ENCODE measurements around the gene BBS9. TPM values are rescaled to one million over a fixed set of nuclear protein-coding genes. Genes with fewer than 3 reads are reported as not detected.

The BBS9 gene
- polyA plus RNA-seq, 1 donor from 2014 or later: 9.8 TPM

DNA sequence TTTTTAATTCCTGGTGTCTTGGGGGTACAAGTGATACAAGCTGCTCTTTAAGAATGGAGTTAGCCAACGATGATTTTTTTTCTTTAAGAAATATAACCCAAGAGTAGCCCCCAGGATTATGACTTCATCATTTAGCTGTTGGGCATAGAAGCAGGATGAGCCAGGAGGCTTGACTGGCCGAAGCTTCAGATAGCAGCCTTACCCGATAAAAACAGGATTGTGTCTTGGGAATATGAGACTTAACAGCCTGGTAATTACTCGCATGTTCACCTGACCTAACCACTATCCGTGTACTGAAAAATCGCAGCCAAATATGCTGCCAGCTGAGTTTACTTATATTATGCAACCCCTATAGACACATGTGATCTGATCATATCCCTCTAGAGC lies 430.0 kb downstream of the BBS9 start:
- H3K27ac ChIP-seq (ENCODE audit: low read length): no peak overlapping the region
- TF ChIP-seq, protein P1, sequence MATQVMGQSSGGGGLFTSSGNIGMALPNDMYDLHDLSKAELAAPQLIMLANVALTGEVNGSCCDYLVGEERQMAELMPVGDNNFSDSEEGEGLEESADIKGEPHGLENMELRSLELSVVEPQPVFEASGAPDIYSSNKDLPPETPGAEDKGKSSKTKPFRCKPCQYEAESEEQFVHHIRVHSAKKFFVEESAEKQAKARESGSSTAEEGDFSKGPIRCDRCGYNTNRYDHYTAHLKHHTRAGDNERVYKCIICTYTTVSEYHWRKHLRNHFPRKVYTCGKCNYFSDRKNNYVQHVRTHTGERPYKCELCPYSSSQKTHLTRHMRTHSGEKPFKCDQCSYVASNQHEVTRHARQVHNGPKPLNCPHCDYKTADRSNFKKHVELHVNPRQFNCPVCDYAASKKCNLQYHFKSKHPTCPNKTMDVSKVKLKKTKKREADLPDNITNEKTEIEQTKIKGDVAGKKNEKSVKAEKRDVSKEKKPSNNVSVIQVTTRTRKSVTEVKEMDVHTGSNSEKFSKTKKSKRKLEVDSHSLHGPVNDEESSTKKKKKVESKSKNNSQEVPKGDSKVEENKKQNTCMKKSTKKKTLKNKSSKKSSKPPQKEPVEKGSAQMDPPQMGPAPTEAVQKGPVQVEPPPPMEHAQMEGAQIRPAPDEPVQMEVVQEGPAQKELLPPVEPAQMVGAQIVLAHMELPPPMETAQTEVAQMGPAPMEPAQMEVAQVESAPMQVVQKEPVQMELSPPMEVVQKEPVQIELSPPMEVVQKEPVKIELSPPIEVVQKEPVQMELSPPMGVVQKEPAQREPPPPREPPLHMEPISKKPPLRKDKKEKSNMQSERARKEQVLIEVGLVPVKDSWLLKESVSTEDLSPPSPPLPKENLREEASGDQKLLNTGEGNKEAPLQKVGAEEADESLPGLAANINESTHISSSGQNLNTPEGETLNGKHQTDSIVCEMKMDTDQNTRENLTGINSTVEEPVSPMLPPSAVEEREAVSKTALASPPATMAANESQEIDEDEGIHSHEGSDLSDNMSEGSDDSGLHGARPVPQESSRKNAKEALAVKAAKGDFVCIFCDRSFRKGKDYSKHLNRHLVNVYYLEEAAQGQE (IDR thresholded peaks at IDR 0.05; ENCODE audit: borderline replicate concordance): no peak
- no peak for TF ChIP-seq CTCF (IDR thresholded peaks at IDR 0.05; ENCODE audit: poor library complexity, severe bottlenecking)
- no peak for TF ChIP-seq MXI1 (conservative IDR thresholded peaks at IDR 0.05; ENCODE audit: poor library complexity, severe bottlenecking)
- TF ChIP-seq POLR2AphosphoS5 (IDR thresholded peaks at IDR 0.05): no peak
- TF ChIP-seq RAD21 (conservative IDR thresholded peaks at IDR 0.05): no peak
- no peak for TF ChIP-seq EZH2 (IDR thresholded peaks at IDR 0.05; ENCODE audit: borderline replicate concordance, insufficient read depth, low read length, poor library complexity, severe bottlenecking)
- TF ChIP-seq TAF1 (IDR thresholded peaks at IDR 0.05; ENCODE audit: low read depth): no peak
- no peak for TF ChIP-seq EP300 (conservative IDR thresholded peaks at IDR 0.05; ENCODE audit: poor library complexity, severe bottlenecking)
- no peak for TF ChIP-seq SMC3 (conservative IDR thresholded peaks at IDR 0.05; ENCODE audit: poor library complexity)
- no peaks in the 10 kb centered on the region for H4K20me1 ChIP-seq (ENCODE audit: insufficient read depth)
- H2AFZ ChIP-seq (ENCODE audit: low read depth, low read length): no peak overlapping the region
- H3K4me3 ChIP-seq (ENCODE audit: low read length): no peak overlapping the region
- no peaks in the 10 kb centered on the region for H3K36me3 ChIP-seq (ENCODE audit: insufficient read depth, low read length)
- no peaks in the 10 kb centered on the region for H3F3A ChIP-seq (ENCODE audit: insufficient read depth, low read length, poor library complexity, severe bottlenecking)
- no peaks in the 10 kb centered on the region for H3K79me2 ChIP-seq (replicated peaks; ENCODE audit: insufficient read depth, low read length)
- H3K27me3 ChIP-seq (ENCODE audit: insufficient read depth, low read depth, low read length): no peaks in the 10 kb centered on the region
- H3K9ac ChIP-seq (ENCODE audit: low read length): no peak overlapping the region
- no peaks in the 10 kb centered on the region for H3K9me3 ChIP-seq (ENCODE audit: low read length)
- H3K4me2 ChIP-seq (ENCODE audit: low read length): no peak overlapping the region
- H3K9me2 ChIP-seq (ENCODE audit: insufficient read depth, low read length): no peaks in the 10 kb centered on the region

- no peaks in the 10 kb centered on the region for H3F3A ChIP-seq (ENCODE audit: insufficient read depth, low read length, poor library complexity, severe bottlenecking)
- H3K27me3 ChIP-seq (ENCODE audit: insufficient read depth, low read depth, low read length): no peaks in the 10 kb centered on the region
- H3K9ac ChIP-seq (ENCODE audit: low read length): no peak overlapping the region
- H2AFZ ChIP-seq (ENCODE audit: low read depth, low read length): no peak overlapping the region
- H3K36me3 ChIP-seq (ENCODE audit: insufficient read depth, low read length): no peaks in the 10 kb centered on the region
- H3K9me3 ChIP-seq (ENCODE audit: low read length): no peaks in the 10 kb centered on the region
- no peak for TF ChIP-seq MXI1 (conservative IDR thresholded peaks at IDR 0.05; ENCODE audit: poor library complexity, severe bottlenecking)
- TF ChIP-seq, protein P1 (IDR thresholded peaks at IDR 0.05; ENCODE audit: borderline replicate concordance): no peak
- TF ChIP-seq POLR2AphosphoS5 (IDR thresholded peaks at IDR 0.05): no peak
- no peak for TF ChIP-seq EP300 (conservative IDR thresholded peaks at IDR 0.05; ENCODE audit: poor library complexity, severe bottlenecking)
- no peak for TF ChIP-seq EZH2 (IDR thresholded peaks at IDR 0.05; ENCODE audit: borderline replicate concordance, insufficient read depth, low read length, poor library complexity, severe bottlenecking)
- H3K27ac ChIP-seq (ENCODE audit: low read length): no peak overlapping the region
- no peaks in the 10 kb centered on the region for H4K20me1 ChIP-seq (ENCODE audit: insufficient read depth)
- H3K79me2 ChIP-seq (replicated peaks; ENCODE audit: insufficient read depth, low read length): no peaks in the 10 kb centered on the region
- no peak overlapping the region for H3K4me2 ChIP-seq (ENCODE audit: low read length)
- H3K9me2 ChIP-seq (ENCODE audit: insufficient read depth, low read length): no peaks in the 10 kb centered on the region
- H3K4me3 ChIP-seq (ENCODE audit: low read length): no peak overlapping the region
These were observed 433.6 kb downstream of the BBS9 start for GRCh38 chr7:33562996-33563395.

Measured in neural cell (in vitro differentiated cells).